Epithelial cell of proximal tubule (primary cell): ENCODE data around the gene RHBG. TPM values are rescaled to one million over a fixed set of nuclear protein-coding genes. Genes with fewer than 3 reads are reported as not detected.
"Not testable (repeated sequence)": the region's sequence is repeated elsewhere in the genome, so short reads cannot be mapped to it uniquely, and the experiment has no call there.

Experiments
- DNase-seq: peaks from one replicate; pipeline ENCODE4 v3.0.0-alpha.2; 2011; ENCODE audit warnings: low read depth
- H3K4me3 ChIP-seq: 2 replicates; pipeline ENCODE4 v1.5.1; 2011; ENCODE audit warnings: low read depth, mild to moderate bottlenecking, low read length
- total RNA-seq: library from RNA; depleted of rRNA; stranded (reverse); fragments of >200 nt; gene quantifications from 2 replicates; pipeline ENCODE4 v1.2.3, GENCODE V29; 2015
- TF ChIP-seq, protein P1 (sequence below): conservative IDR thresholded peaks from 2 replicates; pipeline ENCODE4 v1.5.1; 2012; ENCODE audit warnings: low read depth, mild to moderate bottlenecking, low read length

The RHBG gene
- total RNA-seq, 1 donor from 2014 or later = not detected

DNA sequence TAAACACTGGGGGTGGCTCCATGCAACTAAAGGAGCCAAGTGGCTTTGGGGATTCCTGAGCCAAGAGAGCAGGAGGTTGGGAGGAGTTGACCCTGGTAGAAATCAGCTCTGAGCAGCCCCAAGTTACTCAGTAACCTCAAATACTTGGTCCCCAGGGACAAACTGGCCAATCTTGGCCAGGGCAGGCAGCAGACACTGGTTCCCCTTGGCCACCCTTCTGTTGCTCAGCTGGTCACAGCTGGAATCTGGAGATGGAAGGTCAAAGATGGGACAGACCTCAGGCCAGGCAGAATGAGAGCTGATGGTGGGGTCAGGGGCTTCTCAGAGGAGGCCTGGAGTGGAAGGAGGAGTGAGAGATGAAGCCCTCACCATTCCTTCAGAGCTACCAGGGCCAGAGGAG lies 3.3 kb upstream of the RHBG start:
- TF ChIP-seq, protein P1, sequence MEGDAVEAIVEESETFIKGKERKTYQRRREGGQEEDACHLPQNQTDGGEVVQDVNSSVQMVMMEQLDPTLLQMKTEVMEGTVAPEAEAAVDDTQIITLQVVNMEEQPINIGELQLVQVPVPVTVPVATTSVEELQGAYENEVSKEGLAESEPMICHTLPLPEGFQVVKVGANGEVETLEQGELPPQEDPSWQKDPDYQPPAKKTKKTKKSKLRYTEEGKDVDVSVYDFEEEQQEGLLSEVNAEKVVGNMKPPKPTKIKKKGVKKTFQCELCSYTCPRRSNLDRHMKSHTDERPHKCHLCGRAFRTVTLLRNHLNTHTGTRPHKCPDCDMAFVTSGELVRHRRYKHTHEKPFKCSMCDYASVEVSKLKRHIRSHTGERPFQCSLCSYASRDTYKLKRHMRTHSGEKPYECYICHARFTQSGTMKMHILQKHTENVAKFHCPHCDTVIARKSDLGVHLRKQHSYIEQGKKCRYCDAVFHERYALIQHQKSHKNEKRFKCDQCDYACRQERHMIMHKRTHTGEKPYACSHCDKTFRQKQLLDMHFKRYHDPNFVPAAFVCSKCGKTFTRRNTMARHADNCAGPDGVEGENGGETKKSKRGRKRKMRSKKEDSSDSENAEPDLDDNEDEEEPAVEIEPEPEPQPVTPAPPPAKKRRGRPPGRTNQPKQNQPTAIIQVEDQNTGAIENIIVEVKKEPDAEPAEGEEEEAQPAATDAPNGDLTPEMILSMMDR = no peak
- DNase-seq = no peak
- no peak overlapping the region for H3K4me3 ChIP-seq

DNA sequence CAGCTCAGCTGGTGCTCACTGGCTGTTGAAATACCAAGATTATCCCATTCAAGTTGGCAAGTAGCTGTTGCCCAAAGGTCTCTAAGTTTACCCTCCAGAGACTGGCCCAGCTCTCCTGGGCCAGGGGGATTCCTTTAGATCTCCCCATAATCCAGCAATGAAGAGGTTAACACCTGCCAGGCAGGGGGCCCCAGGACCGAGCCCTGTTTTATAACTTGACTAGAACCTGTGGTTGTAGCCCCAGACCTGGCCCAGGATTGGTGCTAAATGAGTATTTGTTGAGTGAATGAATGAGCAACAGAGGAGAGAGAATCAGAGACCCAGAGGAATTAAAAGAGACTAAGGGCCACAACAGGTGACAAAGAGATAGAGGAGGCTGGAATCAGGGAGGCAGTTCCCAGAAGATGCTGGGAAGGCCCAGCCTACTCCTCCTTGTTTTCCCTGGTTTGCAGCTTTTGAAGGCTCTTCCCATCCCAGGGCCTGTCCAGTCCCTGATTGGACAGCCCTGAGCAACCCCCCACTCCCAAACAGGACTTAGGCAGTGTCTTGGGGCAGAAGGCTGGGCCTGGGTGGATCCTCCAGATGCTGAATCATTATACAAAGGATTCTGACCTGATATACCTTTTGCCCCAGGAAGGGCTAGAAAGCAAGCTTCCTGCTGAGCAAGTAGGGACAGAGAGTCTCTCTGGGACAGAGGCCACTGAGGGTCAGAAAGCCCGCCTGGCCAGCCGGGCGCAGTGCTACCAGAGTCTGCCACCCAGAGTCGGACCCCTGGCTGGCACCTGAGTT lies 2.4 kb upstream of the RHBG start:
- TF ChIP-seq, protein P1 = no peak
- DNase-seq = no peak
- H3K4me3 ChIP-seq = no peak overlapping the region

DNA sequence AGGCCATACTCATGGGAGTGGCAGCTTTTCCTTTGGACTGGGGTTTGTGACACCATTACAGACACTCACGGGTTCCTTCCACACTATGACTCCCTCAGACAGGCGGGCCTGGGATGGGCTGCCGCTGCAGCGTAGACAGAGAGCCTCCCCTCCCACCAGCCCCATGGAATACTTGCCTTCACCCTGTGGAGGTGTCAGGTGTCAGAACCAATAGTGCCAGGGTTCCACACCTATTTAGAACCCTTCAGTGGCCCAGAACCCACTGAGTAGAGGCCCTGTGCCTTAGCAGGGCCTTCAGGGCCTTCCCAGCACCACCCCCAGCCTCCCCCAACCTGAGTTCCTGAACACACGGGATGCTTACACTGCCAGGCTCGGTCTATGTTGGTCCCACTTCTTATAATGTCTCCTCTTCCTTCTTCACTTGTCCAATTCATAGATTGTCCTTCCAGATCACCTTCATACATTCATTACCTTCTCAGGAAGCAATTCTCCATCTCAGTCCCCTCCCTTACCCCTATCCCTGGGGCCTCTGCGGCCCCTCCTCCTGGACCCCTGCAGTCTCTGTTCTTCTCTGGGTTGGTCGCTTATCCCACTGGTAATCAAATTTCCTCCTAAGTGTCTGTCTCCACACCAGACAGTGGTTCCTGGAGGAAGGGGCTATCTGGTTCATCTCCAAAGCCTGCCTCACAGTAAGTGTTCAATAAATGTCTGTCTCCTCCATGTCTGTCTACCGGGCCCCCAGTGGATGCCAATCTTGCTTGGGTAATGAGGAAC lies 1.4 kb upstream of the RHBG start:
- no peak overlapping the region for H3K4me3 ChIP-seq
- TF ChIP-seq, protein P1 = no peak
- DNase-seq = no peak

DNA sequence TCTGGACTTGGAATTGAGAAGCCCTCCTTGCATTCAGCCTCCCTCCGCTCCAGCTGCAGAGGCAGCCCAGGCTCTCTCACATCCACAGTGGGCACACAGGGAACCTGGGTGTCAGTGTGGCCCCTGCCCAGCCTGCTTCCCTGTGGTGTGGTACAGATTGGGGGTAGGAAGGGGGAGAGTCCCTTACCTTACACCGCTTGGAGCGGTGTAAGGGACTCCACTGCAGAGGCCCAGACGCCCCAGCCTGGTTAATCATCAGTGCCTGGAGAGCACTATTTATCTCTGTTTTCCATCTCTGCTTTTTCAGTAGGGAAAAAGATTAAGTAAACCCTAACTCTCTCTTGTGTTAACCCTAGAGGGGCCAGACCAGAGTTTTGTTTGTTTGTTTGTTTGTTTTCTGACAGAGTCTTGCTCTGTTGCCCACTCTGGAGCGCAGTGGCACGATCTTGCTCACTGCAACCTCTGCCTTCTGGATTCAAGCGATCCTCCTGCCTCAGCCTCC lies 803 bp upstream of the RHBG start:
- TF ChIP-seq, protein P1 = no peak
- no peak overlapping the region for H3K4me3 ChIP-seq
- no peak for DNase-seq

DNA sequence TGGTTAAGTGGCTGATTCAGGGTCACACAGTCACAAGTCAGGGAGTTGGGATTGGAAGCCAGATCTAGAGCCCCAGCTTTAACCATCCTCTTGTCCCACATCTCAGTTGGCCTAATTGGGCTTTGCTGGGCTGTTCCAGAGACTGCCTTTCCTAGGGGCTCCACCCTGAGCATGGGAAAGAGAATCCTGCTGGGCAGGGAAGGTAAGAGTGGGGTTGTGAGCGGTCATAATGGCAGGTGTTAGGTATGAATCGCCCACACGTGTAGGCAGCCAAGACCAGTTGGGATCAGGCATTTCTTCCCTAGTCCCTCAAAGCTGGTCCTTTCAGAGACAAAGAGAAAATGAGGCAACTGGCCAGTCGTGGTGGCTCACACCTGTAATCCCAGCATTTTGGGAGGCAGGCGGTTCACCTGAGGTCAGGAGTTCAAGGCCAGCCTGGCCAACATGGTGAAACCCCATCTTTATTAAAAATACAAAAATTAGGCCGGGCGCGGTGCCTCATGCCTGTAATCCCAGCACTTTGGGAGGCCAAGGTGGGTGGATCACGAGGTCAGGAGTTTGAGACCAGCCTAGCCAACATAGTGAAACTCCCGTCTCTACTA lies 775 bp downstream of the RHBG start:
- DNase-seq = not testable (repeated sequence)
- H3K4me3 ChIP-seq = peak overlapping the region; percentile 55

DNA sequence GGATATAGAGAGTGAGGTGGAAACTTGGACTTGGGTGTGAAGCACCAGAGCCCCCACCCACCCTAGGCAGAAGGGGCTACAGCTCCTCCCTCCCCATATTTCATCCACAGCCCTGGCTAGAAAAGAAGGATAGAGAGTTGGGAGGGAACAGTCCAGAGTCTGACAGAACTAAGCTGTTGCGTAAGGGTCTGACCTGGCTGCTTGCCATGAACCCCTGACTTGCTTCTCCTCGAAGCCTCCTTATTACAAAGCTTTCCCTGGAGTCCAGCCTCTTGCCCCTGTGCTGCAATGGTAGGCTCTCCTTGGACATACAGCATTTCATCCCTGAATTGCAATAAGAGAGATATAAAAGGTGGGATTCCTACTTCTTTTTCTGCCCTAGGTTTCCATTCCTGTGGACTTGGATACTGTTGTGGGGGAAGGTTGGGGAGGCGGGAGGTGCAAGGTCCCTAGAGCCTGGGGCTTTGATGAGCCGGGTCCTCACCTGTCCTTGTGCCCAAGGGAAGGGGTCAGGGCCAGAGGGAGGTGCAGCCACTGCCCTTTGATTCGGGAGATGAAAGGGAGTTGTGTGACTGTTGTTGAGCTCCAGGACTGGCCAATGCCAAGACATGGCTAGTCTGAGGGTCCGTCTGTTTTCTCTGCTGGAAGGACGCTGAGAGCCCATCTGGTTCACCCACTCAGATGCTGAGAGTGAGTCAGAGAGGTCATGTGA lies 2.7 kb downstream of the RHBG start:
- no peak for DNase-seq
- H3K4me3 ChIP-seq = no peak overlapping the region
- TF ChIP-seq, protein P1 = no peak

DNA sequence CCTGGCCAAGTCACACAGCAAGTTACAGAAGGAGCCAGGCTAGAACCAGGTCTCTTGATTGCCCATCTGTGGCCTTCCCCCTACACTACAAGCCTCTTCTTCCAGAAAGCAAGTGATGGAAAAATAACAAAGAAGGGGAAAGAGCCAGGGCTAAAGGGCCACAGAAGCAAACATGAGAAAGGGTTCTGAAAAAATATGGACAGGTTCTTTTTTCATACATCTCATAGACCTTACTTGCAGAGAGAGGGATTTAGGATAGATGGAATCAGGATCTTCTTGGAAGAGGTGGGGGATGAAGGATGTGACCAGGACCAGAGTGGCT lies 3.2 kb downstream of the RHBG start:
- no peak for DNase-seq
- no peak overlapping the region for H3K4me3 ChIP-seq
- TF ChIP-seq, protein P1 = no peak
